Measurements from ENCODE around the gene PRKD2.

DNA sequence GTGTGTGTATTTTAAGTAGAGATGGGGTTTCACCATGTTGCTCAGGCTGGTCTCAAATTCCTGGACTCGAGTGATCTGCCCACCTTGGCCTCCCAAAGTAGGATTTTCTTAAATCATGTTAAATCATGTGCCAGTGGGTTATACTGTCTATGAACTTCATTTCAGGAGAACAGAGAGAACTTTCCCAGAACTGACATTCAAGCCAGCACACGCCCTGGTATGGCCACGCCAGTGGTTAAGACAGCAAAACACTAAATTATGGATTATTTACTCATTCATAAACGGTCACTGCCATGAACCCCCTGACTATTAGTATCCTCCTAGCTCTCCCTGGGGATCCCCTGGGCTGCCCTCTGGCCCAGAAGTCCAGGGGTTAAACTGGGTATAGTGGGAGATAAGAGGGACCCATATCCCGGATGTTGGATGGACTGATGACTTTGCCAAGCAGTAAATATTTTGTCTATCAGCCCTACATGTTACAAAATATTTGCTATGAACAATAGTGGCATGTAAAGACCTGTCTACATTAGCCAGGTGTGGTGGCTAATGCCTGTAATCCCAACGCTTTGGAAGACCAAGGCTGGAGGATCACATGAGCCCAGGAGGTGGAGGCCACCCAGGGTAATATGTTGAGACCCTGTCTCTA lies 45.5 kb upstream of the PRKD2 start:
- TF ChIP-seq, protein P1, sequence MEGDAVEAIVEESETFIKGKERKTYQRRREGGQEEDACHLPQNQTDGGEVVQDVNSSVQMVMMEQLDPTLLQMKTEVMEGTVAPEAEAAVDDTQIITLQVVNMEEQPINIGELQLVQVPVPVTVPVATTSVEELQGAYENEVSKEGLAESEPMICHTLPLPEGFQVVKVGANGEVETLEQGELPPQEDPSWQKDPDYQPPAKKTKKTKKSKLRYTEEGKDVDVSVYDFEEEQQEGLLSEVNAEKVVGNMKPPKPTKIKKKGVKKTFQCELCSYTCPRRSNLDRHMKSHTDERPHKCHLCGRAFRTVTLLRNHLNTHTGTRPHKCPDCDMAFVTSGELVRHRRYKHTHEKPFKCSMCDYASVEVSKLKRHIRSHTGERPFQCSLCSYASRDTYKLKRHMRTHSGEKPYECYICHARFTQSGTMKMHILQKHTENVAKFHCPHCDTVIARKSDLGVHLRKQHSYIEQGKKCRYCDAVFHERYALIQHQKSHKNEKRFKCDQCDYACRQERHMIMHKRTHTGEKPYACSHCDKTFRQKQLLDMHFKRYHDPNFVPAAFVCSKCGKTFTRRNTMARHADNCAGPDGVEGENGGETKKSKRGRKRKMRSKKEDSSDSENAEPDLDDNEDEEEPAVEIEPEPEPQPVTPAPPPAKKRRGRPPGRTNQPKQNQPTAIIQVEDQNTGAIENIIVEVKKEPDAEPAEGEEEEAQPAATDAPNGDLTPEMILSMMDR (IDR thresholded peaks at IDR 0.05) = no peak
- no peak for TF ChIP-seq POLR2A (IDR thresholded peaks at IDR 0.05)
